Mesenchymal stem cell (in vitro differentiated cells and primary cell): ENCODE data around the gene KLF12.

Source experiments
- DNase-seq: peaks from one replicate; pipeline ENCODE4 v3.0.0-alpha.2; 2013
- H2AFZ ChIP-seq: one replicate; pipeline ENCODE4 v1.6.1; 2013; ENCODE audit warnings: low read depth, mild to moderate bottlenecking, control low read depth, inconsistent platforms, low read length, moderate library complexity
- H2AK5ac ChIP-seq: 2 replicates; pipeline ENCODE4 v1.6.1; 2013; ENCODE audit warnings: low read length, moderate library complexity, mild to moderate bottlenecking, inconsistent platforms; ENCODE audit not compliant: severe bottlenecking
- H2BK120ac ChIP-seq: one replicate; pipeline ENCODE4 v1.6.1; 2013; ENCODE audit warnings: low read depth, mild to moderate bottlenecking, inconsistent platforms, low read length, moderate library complexity
- H2BK12ac ChIP-seq, 2 experiments: one replicate each; pipeline ENCODE4 v1.6.1; 2013; ENCODE audit warnings: inconsistent platforms in 2 of 2, low read length in 2 of 2, mild to moderate bottlenecking in 2 of 2, moderate library complexity in 2 of 2, control low read depth in 1 of 2
- H2BK15ac ChIP-seq: one replicate; pipeline ENCODE4 v1.6.1; 2013; ENCODE audit warnings: mild to moderate bottlenecking, low read depth, inconsistent platforms; ENCODE audit not compliant: poor library complexity, severe bottlenecking
- H2BK5ac ChIP-seq: 2 replicates; pipeline ENCODE4 v1.6.1; 2013; ENCODE audit warnings: low read depth, mild to moderate bottlenecking, low read length, control low read depth, inconsistent platforms; ENCODE audit not compliant: poor library complexity, severe bottlenecking
- H3K14ac ChIP-seq, 2 experiments: one replicate each; pipeline ENCODE4 v1.6.1; 2013; ENCODE audit warnings: inconsistent platforms in 2 of 2, low read length in 2 of 2, control low read depth in 1 of 2, mild to moderate bottlenecking in 1 of 2, moderate library complexity in 1 of 2
- H3K18ac ChIP-seq, 2 experiments: one replicate each; pipeline ENCODE4 v1.6.1; 2013; ENCODE audit warnings: inconsistent platforms in 2 of 2, low read length in 2 of 2, control low read depth in 1 of 2, low read depth in 1 of 2, mild to moderate bottlenecking in 1 of 2
- H3K23ac ChIP-seq, 2 experiments: one replicate each; pipeline ENCODE4 v1.6.1; 2013; ENCODE audit warnings: inconsistent platforms in 2 of 2, low read length in 2 of 2, mild to moderate bottlenecking in 2 of 2, moderate library complexity in 2 of 2, control low read depth in 1 of 2
- H3K27ac ChIP-seq: 2 replicates; pipeline ENCODE4 v1.5.1; 2013; ENCODE audit warnings: mild to moderate bottlenecking, moderate library complexity, low read length, control low read depth, inconsistent platforms; ENCODE audit not compliant: poor library complexity, severe bottlenecking
- H3K27me3 ChIP-seq, 2 experiments: 2 replicates each; pipeline versions ENCODE4 v1.6.1 to v1.7.0; 2013; ENCODE audit warnings: low read length in 2 of 2, mild to moderate bottlenecking in 2 of 2, moderate library complexity in 2 of 2, control low read depth in 1 of 2, inconsistent platforms in 1 of 2; ENCODE audit not compliant: control insufficient read depth in 1 of 2, insufficient read depth in 1 of 2
- H3K36me3 ChIP-seq, 2 experiments: 2 replicates each; pipeline versions ENCODE4 v1.6.1 to v1.7.0; 2013; ENCODE audit warnings: low read length in 2 of 2, control low read depth in 1 of 2, inconsistent platforms in 1 of 2, low read depth in 1 of 2, mild to moderate bottlenecking in 1 of 2; ENCODE audit not compliant: insufficient read depth in 2 of 2, control insufficient read depth in 1 of 2
- H3K4ac ChIP-seq, 2 experiments: one replicate each; pipeline ENCODE4 v1.6.1; 2013; ENCODE audit warnings: inconsistent platforms in 2 of 2, low read length in 2 of 2, mild to moderate bottlenecking in 2 of 2, moderate library complexity in 2 of 2, control low read depth in 1 of 2, low read depth in 1 of 2
- H3K4me1 ChIP-seq: 2 replicates; pipeline ENCODE4 v1.6.1; 2013; ENCODE audit warnings: low read depth, low read length, control low read depth; ENCODE audit not compliant: control insufficient read depth, insufficient read depth
- H3K4me2 ChIP-seq: 2 replicates; pipeline ENCODE4 v1.6.1; 2013; ENCODE audit warnings: low read length, mild to moderate bottlenecking, inconsistent platforms; ENCODE audit not compliant: poor library complexity, severe bottlenecking
- H3K4me3 ChIP-seq, 2 experiments: 2 replicates each; pipeline versions ENCODE4 v1.5.1 to v1.7.0; 2013; ENCODE audit warnings: low read length in 2 of 2, mild to moderate bottlenecking in 2 of 2, control low read depth in 1 of 2, low read depth in 1 of 2; ENCODE audit not compliant: insufficient read depth in 1 of 2
- H3K79me1 ChIP-seq: replicated peaks from 2 replicates; pipeline ENCODE4 v1.6.1; 2013; ENCODE audit warnings: mild to moderate bottlenecking, control low read depth, low read length, inconsistent platforms; ENCODE audit not compliant: poor library complexity, severe bottlenecking
- H3K9ac ChIP-seq: 2 replicates; pipeline ENCODE4 v1.7.0; 2013; ENCODE audit warnings: mild to moderate bottlenecking, low read length, moderate library complexity
- H3K9me3 ChIP-seq: 2 replicates; pipeline ENCODE4 v1.7.0; 2013; ENCODE audit warnings: mild to moderate bottlenecking, low read length; ENCODE audit not compliant: control insufficient read depth
- H4K8ac ChIP-seq: one replicate; pipeline ENCODE4 v1.6.1; 2013; ENCODE audit warnings: inconsistent platforms, mild to moderate bottlenecking, low read length, moderate library complexity
- H4K91ac ChIP-seq: one replicate; pipeline ENCODE4 v1.6.1; 2013; ENCODE audit warnings: mild to moderate bottlenecking, low read length, inconsistent platforms
- WGBS: methylation state at CpG from one replicate; pipeline ENCODE4 v1.1.7; 2013; ENCODE audit warnings: mixed read lengths; 5-methylcytosine and 5-hydroxymethylcytosine counted together

The KLF12 gene

DNA sequence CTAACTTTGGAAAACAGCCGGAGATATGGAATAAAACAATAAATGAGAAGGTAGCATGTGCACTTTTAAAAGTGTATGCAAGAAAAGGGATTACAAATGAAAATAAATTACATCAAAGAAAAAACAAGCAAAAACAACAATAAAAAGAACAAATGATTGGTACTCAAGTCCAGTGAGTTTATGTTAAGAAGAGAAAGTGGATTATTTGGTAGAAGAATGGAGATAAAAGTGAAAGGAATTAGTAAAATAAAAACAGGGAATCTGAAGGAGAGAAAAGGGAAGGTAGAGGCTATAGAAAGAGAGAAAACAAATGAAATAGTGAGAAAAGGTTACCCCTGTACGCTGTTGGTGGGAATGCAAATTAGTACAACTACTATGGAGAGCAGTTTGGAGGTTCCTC is 28.6 kb upstream of the KLF12 start:
- Histone ChIP-seq H2AFZ (no peak overlapping the region), H3K4me1 (peaks cover 4% of the 10 kb centered on the region), H3K9me3 (no peaks in the 10 kb centered on the region), H3K18ac (no peak overlapping the region), H2BK12ac (no peak overlapping the region), H3K79me1 (no peaks in the 10 kb centered on the region), H3K4me3 (no peak overlapping the region), H3K14ac (no peak overlapping the region), H2BK5ac (no peak overlapping the region), H3K9ac (no peak overlapping the region), H2BK15ac (no peak overlapping the region), H2BK120ac (no peak overlapping the region), H3K27ac (no peak overlapping the region), H3K4ac (no peak overlapping the region), H4K8ac (no peak overlapping the region), H3K36me3 (no peaks in the 10 kb centered on the region), H2AK5ac (no peak overlapping the region), H3K4me2 (no peak overlapping the region), H3K27me3 (no peaks in the 10 kb centered on the region), H3K23ac (no peak overlapping the region), H4K91ac (no peak overlapping the region)
- 92% methylated on average over 2 of the region's 2 CpGs for WGBS
- no peak for DNase-seq

DNA sequence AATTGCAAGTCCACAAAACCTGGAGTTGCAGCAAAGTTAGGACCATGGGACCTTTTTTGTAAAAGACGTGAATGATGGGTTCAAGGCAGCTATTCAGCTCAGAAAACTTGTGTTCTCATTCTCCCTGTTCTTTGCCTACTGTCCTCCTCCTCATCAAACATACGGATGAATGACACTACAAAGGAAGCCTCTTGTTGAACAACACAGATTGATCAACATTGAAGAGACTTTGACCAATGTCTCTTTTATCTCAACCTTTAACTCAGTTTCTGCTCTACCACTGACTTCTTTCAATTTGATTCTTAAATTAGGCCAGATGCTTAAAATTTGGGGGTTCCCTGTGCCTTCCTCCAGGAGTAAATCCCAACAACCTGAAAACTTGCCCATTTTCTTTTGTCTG is 27.9 kb upstream of the KLF12 start:
- Histone ChIP-seq H3K14ac (no peak overlapping the region), H2AFZ (no peak overlapping the region), H3K23ac (no peak overlapping the region), H2BK120ac (no peak overlapping the region), H3K27me3 (no peaks in the 10 kb centered on the region), H3K4me1 (peaks cover 4% of the 10 kb centered on the region), H2BK15ac (no peak overlapping the region), H3K4me3 (no peak overlapping the region), H3K27ac (no peak overlapping the region), H3K9me3 (no peaks in the 10 kb centered on the region), H3K18ac (no peak overlapping the region), H3K4me2 (no peak overlapping the region), H2AK5ac (no peak overlapping the region), H3K79me1 (no peaks in the 10 kb centered on the region), H2BK5ac (no peak overlapping the region), H4K8ac (no peak overlapping the region), H3K36me3 (no peaks in the 10 kb centered on the region), H2BK12ac (no peak overlapping the region), H4K91ac (no peak overlapping the region), H3K4ac (no peak overlapping the region), H3K9ac (no peak overlapping the region)
- DNase-seq: no peak
- WGBS: 95% methylated on average over 2 of the region's 2 CpGs

DNA sequence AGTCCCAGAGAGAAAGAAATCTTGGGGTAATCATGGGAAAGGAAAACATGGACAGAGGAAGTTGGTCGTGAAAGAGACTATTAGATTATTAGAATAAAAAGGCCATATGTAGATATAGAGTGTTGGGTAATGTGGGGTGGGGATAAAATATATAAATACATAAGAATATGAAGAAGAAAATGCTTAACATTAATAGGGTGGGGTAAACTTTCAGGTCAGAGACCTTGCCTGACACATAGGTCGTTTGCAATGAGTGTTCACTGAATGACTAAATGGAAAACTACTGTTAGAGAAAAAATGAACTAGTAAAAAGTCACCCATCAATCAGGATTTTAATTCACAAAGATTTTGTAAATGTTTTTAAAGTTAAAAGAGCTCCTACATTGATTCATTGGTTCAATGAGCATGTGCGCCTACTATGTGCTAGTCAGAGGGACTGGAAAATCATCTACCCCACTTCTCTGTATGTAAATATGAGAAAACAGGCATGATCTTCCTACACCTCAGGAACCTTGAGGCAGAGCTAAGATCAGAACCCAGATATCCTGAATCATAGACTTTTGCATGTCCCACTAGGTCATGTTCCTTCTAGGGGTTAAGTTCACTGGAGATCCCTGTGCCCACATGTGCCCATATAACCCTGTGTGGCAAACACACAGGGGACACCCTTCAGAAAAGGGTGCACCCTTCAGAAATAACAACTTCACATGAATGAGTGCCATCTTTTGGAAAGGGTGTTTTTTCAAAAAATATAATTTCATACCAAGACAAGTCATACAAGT is 24.6 kb upstream of the KLF12 start:
- Histone ChIP-seq H3K18ac (no peak overlapping the region), H4K8ac (no peak overlapping the region), H3K14ac (no peak overlapping the region), H3K9me3 (no peaks in the 10 kb centered on the region), H4K91ac (no peak overlapping the region), H3K4ac (no peak overlapping the region), H2BK5ac (peak overlapping the region; percentile 0), H3K4me3 (no peak overlapping the region), H3K9ac (peak overlapping the region; percentile 52), H3K27me3 (no peaks in the 10 kb centered on the region), H3K23ac (no peak overlapping the region), H2BK15ac (no peak overlapping the region), H2AK5ac (no peak overlapping the region), H3K4me1 (peaks cover 6% of the 10 kb centered on the region), H2BK12ac (no peak overlapping the region), H3K4me2 (no peak overlapping the region), H3K27ac (peak overlapping the region; percentile 43), H3K79me1 (no peaks in the 10 kb centered on the region), H2BK120ac (no peak overlapping the region), H3K36me3 (no peaks in the 10 kb centered on the region), H2AFZ (no peak overlapping the region)
- DNase-seq: no peak
- 93% methylated on average over 2 of the region's 3 CpGs for WGBS

DNA sequence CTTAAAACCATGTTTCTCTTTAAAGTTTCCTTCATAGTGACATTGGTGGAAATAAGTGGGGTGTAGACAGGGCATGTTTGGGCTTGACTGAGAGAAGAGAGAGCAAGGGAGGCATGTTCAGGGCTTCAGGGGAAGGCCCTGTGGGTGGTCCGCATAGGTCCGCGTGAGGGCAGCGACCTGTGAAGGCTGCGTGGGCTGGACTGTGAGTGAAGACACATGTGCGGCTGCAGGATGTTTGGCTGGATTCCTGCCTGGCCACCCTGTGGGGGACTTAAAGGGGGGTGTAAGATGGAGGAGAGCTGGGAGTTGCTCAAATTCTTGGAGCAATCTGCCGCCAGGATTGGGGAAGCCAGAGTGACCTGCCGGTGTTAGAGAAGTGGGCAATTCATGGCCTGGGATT is 23.8 kb upstream of the KLF12 start:
- Histone ChIP-seq H3K18ac (no peak overlapping the region), H3K4me3 (no peak overlapping the region), H2BK12ac (no peak overlapping the region), H3K79me1 (no peaks in the 10 kb centered on the region), H3K4me2 (no peak overlapping the region), H3K27ac (peak overlapping the region; percentile 43), H4K8ac (peak overlapping the region; percentile 82), H2AFZ (no peak overlapping the region), H3K14ac (no peak overlapping the region), H2BK5ac (peak overlapping the region; percentile 0), H4K91ac (no peak overlapping the region), H2BK120ac (no peak overlapping the region), H2AK5ac (no peak overlapping the region), H3K4ac (no peak overlapping the region), H3K9me3 (no peaks in the 10 kb centered on the region), H3K9ac (peak overlapping the region; percentile 52), H3K36me3 (no peaks in the 10 kb centered on the region), H3K27me3 (no peaks in the 10 kb centered on the region), H2BK15ac (no peak overlapping the region), H3K23ac (no peak overlapping the region), H3K4me1 (peaks cover 6% of the 10 kb centered on the region)
- 84% methylated on average over 8 of the region's 8 CpGs for WGBS
- no peak for DNase-seq
